ENCODE measurements around the gene CYB561D1.

- TF ChIP-seq CTCF (IDR thresholded peaks at IDR 0.05): peak; percentile 54 to 79 (median 72)
- TF ChIP-seq POLR2A (IDR thresholded peaks at IDR 0.05): no peak
Observed at GRCh38 chr1:109490029-109490933, 3.6 kb upstream of the CYB561D1 start.

Data from body of pancreas (tissue), 4 donors.